COR-L47 (cell line): ENCODE results near the gene TMPRSS7.

Experiments used
- DNase-seq: peaks from one replicate; lab custom pipeline; 2025; lab: John Stamatoyannopoulos, UW

TMPRSS7 gene

GRCh38 chr3:112034436-112034835 lies at the start of gene TMPRSS7:
Gene TMPRSS7 (plus strand): TSS chr3:112034736. CDS start chr3:112034846, 110 bp downstream.
- no peak for DNase-seq

- DNase-seq = no peak
Observed at GRCh38 chr3:111986800-111987199, 47.7 kb upstream of the TMPRSS7 start.

- peak; percentile 72 for DNase-seq
Observed at GRCh38 chr3:111989061-111989678, 45.4 kb upstream of the TMPRSS7 start.

GRCh38 chr3:111993038-111993437 lies 41.5 kb upstream of the TMPRSS7 start:
- DNase-seq = no peak

GRCh38 chr3:111998636-111999483 lies 35.7 kb upstream of the TMPRSS7 start, which contains the start of gene TAGLN3:
Gene TAGLN3 (plus strand): TSS chr3:111998922. CDS start chr3:111999423, 501 bp downstream.
- peak; percentile 89 for DNase-seq

- no peak for DNase-seq
Observed at GRCh38 chr3:111999484-112000324, 34.8 kb upstream of the TMPRSS7 start.

- DNase-seq = no peak
Observed at GRCh38 chr3:112000367-112000771, 34.2 kb upstream of the TMPRSS7 start.

- peak; percentile 55 for DNase-seq
Observed at GRCh38 chr3:112000966-112001365, 33.6 kb upstream of the TMPRSS7 start.

GRCh38 chr3:112001526-112001925 lies 33.0 kb upstream of the TMPRSS7 start:
- no peak for DNase-seq

- no peak for DNase-seq
Observed at GRCh38 chr3:112002096-112002971, 32.2 kb upstream of the TMPRSS7 start.

GRCh38 chr3:112003321-112004080 lies 31.0 kb upstream of the TMPRSS7 start:
- no peak for DNase-seq

GRCh38 chr3:112004187-112004586 lies 30.3 kb upstream of the TMPRSS7 start:
- no peak for DNase-seq

- DNase-seq = no peak
Observed at GRCh38 chr3:112004669-112005068, 29.9 kb upstream of the TMPRSS7 start.

- DNase-seq = no peak
Observed at GRCh38 chr3:112005091-112005672, 29.4 kb upstream of the TMPRSS7 start.

GRCh38 chr3:112007633-112008032 lies 26.9 kb upstream of the TMPRSS7 start:
- DNase-seq = no peak

GRCh38 chr3:112009670-112010069 lies 24.9 kb upstream of the TMPRSS7 start:
- no peak for DNase-seq

- DNase-seq = no peak
Observed at GRCh38 chr3:112010636-112011035, 23.9 kb upstream of the TMPRSS7 start.

- DNase-seq = no peak
Observed at GRCh38 chr3:112011376-112011940, 23.1 kb upstream of the TMPRSS7 start.

- DNase-seq = no peak
Observed at GRCh38 chr3:112012205-112012992, 22.1 kb upstream of the TMPRSS7 start.
